H1 (cell line): ENCODE data around the gene ACP4. TPM values are rescaled to one million over a fixed set of nuclear protein-coding genes. Genes with fewer than 3 reads are reported as not detected.

Experiments used
- CTCF ChIA-PET: fragments of 300-600 bp; sonication (Branson Sonifier 250); formaldehyde crosslinking; loops from one replicate; lab custom pipeline; 2021; ENCODE audit not compliant: partially characterized antibody; lab: Charles Lee
- POLR2A ChIA-PET: fragments of 300-600 bp; sonication (Branson Sonifier 250); formaldehyde crosslinking; loops from one replicate; lab custom pipeline; 2021; ENCODE audit warnings: inconsistent platforms; ENCODE audit not compliant: partially characterized antibody; lab: Charles Lee
- DNase-seq, 2 experiments: peaks; one replicate each; pipeline versions ENCODE4 v3.0.0 to v3.0.0-alpha.2; 2010 to 2022; ENCODE audit warnings: low spot score in 2 of 2, low read depth in 1 of 2, mixed read lengths in 1 of 2
- FAIRE-seq: peaks from 2 replicates; lab custom pipeline; 2011; peaks lifted over from hg19 to GRCh38; lab: Jason Lieb, UNC
- H2AFZ ChIP-seq: 2 replicates; pipeline ENCODE4 v1.8.1; 2012; ENCODE audit warnings: low read length, inconsistent platforms
- H2AK5ac ChIP-seq: 2 replicates; pipeline ENCODE4 v1.6.1; 2013; ENCODE audit warnings: low read depth, low read length
- H2BK120ac ChIP-seq: replicated peaks from 2 replicates; pipeline ENCODE3; 2013; ENCODE audit warnings: low read depth, low read length, inconsistent platforms
- H2BK12ac ChIP-seq: 2 replicates; pipeline ENCODE4 v1.6.1; 2013; ENCODE audit warnings: low read depth, low read length
- H2BK15ac ChIP-seq: 2 replicates; pipeline ENCODE4 v1.6.1; 2013; ENCODE audit warnings: low read length
- H2BK20ac ChIP-seq: 2 replicates; pipeline ENCODE4 v1.6.1; 2013; ENCODE audit warnings: low read length
- H2BK5ac ChIP-seq: 2 replicates; pipeline ENCODE4 v1.6.1; 2013; ENCODE audit warnings: low read depth, low read length
- H3K14ac ChIP-seq: 2 replicates; pipeline ENCODE4 v1.6.1; 2013; ENCODE audit warnings: inconsistent platforms; ENCODE audit not compliant: insufficient read length
- H3K18ac ChIP-seq: 2 replicates; pipeline ENCODE4 v1.6.1; 2013; ENCODE audit warnings: low read length; ENCODE audit errors: extremely low read depth
- H3K23ac ChIP-seq: 2 replicates; pipeline ENCODE4 v1.6.1; 2013; ENCODE audit warnings: inconsistent platforms; ENCODE audit not compliant: insufficient read length
- H3K23me2 ChIP-seq: 2 replicates; pipeline ENCODE4 v1.6.1; 2013; ENCODE audit warnings: low read depth, low read length
- H3K27ac ChIP-seq: 2 replicates; pipeline ENCODE4 v1.6.1; 2011; ENCODE audit warnings: low read depth, low read length, inconsistent platforms
- H3K27me3 ChIP-seq, 4 experiments: replicated peaks in 1 of 4; 1 replicate in 1 of 4; 2 replicates in 3 of 4; pipeline versions ENCODE4 v1.6.1 to v1.8.1; 2011 to 2013; ENCODE audit warnings: low read length in 3 of 4, mild to moderate bottlenecking in 3 of 4, inconsistent platforms in 2 of 4, mixed read lengths in 2 of 4, moderate library complexity in 1 of 4; ENCODE audit not compliant: control insufficient read depth in 3 of 4, insufficient read depth in 3 of 4; ENCODE audit errors: extremely low read depth in 1 of 4
- H3K36me3 ChIP-seq, 4 experiments: 2 replicates each; pipeline versions ENCODE4 v1.6.1 to v1.8.1; 2011 to 2013; ENCODE audit warnings: mild to moderate bottlenecking in 4 of 4, low read length in 3 of 4, moderate library complexity in 2 of 4, control low read depth in 1 of 4, inconsistent platforms in 1 of 4; ENCODE audit not compliant: insufficient read depth in 4 of 4, control insufficient read depth in 2 of 4
- H3K4ac ChIP-seq: replicated peaks from 2 replicates; pipeline ENCODE3; 2013; ENCODE audit warnings: low read length, low read depth, mixed read lengths, inconsistent platforms; ENCODE audit not compliant: insufficient read length
- H3K4me1 ChIP-seq, 4 experiments: replicated peaks in 1 of 4; 1 replicate in 1 of 4; 2 replicates in 3 of 4; pipeline versions ENCODE4 v1.6.1 to v1.8.1; 2011 to 2013; ENCODE audit warnings: low read length in 3 of 4, inconsistent platforms in 2 of 4, mixed read lengths in 1 of 4; ENCODE audit not compliant: insufficient read depth in 4 of 4, control insufficient read depth in 3 of 4
- H3K4me2 ChIP-seq, 2 experiments: 2 replicates each; pipeline versions ENCODE4 v1.6.1 to v1.8.1; 2011 to 2013; ENCODE audit warnings: low read depth in 2 of 2, low read length in 2 of 2, control low read depth in 1 of 2, inconsistent platforms in 1 of 2, mild to moderate bottlenecking in 1 of 2; ENCODE audit not compliant: insufficient read depth in 1 of 2
- H3K4me3 ChIP-seq, 4 experiments: fragments of 200-600, 300-600 bp in 1 of 4; sonication (generic), shearing (Covaris generic), sonication (Bioruptor Twin) in 1 of 4; 2 replicates each; pipeline versions ENCODE4 v1.5.1 to v1.8.1; 2011 to 2016; ENCODE audit warnings: low read length in 4 of 4, low read depth in 3 of 4, control low read depth in 2 of 4, inconsistent platforms in 2 of 4, mild to moderate bottlenecking in 2 of 4, mixed read lengths in 1 of 4, moderate library complexity in 1 of 4; ENCODE audit not compliant: insufficient read depth in 2 of 4; ENCODE audit errors: extremely low read depth in 1 of 4
- H3K56ac ChIP-seq: replicated peaks from 2 replicates; pipeline ENCODE3; 2013; ENCODE audit warnings: low read depth, mild to moderate bottlenecking, mixed read lengths, low read length, inconsistent platforms; ENCODE audit not compliant: insufficient read length
- H3K79me1 ChIP-seq: 2 replicates; pipeline ENCODE4 v1.6.1; 2013; ENCODE audit warnings: low read depth, low read length, control low read depth
- H3K79me2 ChIP-seq, 2 experiments: 2 replicates each; pipeline versions ENCODE4 v1.6.1 to v1.8.1; 2012 to 2013; ENCODE audit warnings: low read length in 2 of 2, mild to moderate bottlenecking in 2 of 2, inconsistent platforms in 1 of 2; ENCODE audit not compliant: insufficient read depth in 2 of 2, control insufficient read depth in 1 of 2
- H3K9ac ChIP-seq, 4 experiments: replicated peaks in 1 of 4; 1 replicate in 1 of 4; 2 replicates in 3 of 4; pipeline versions ENCODE4 v1.6.1 to v1.8.1; 2011 to 2013; ENCODE audit warnings: low read depth in 3 of 4, low read length in 3 of 4, control low read depth in 2 of 4, mild to moderate bottlenecking in 2 of 4, moderate library complexity in 2 of 4, inconsistent platforms in 1 of 4; ENCODE audit errors: extremely low read depth in 1 of 4
- H3K9me3 ChIP-seq, 2 experiments: 2 replicates each; pipeline versions ENCODE4 v1.6.1 to v1.8.1; 2012 to 2013; ENCODE audit warnings: mild to moderate bottlenecking in 2 of 2, moderate library complexity in 2 of 2, control low read depth in 1 of 2, inconsistent platforms in 1 of 2, low read depth in 1 of 2, low read length in 1 of 2, mixed read lengths in 1 of 2; ENCODE audit not compliant: insufficient read depth in 2 of 2
- H4K20me1 ChIP-seq, 2 experiments: replicated peaks in 1 of 2; 2 replicates each; pipeline versions ENCODE3 to v1.8.1; 2011 to 2013; ENCODE audit warnings: inconsistent platforms in 2 of 2, low read length in 2 of 2, mild to moderate bottlenecking in 1 of 2; ENCODE audit not compliant: insufficient read depth in 2 of 2, control insufficient read depth in 1 of 2
- H4K5ac ChIP-seq: 2 replicates; pipeline ENCODE4 v1.6.1; 2013; ENCODE audit warnings: low read length, low read depth, mixed read lengths, inconsistent platforms; ENCODE audit not compliant: insufficient read length
- H4K8ac ChIP-seq: 2 replicates; pipeline ENCODE4 v1.8.0; 2013; ENCODE audit warnings: mild to moderate bottlenecking, moderate library complexity, low read length, inconsistent platforms; ENCODE audit not compliant: insufficient read depth; ENCODE audit errors: extremely low read depth
- H4K91ac ChIP-seq: replicated peaks from 2 replicates; pipeline ENCODE3; 2013; ENCODE audit warnings: low read length, mixed read lengths, inconsistent platforms; ENCODE audit not compliant: insufficient read length
- CEBPB ChIP-seq: IDR thresholded peaks from 2 replicates; pipeline ENCODE4 v1.6.1; 2012; ENCODE audit warnings: low read depth, low read length
- CREB1 ChIP-seq: IDR thresholded peaks from 2 replicates; pipeline ENCODE4 v1.6.1; 2012; ENCODE audit warnings: inconsistent platforms
- EZH2 ChIP-seq: fragments of 200-600 bp; sonication (generic); IDR thresholded peaks from 2 replicates; pipeline ENCODE4 v1.7.1; 2012; ENCODE audit warnings: low read depth, mild to moderate bottlenecking, moderate library complexity, low read length, inconsistent platforms; ENCODE audit not compliant: severe bottlenecking
- JUN ChIP-seq: IDR thresholded peaks from 2 replicates; pipeline ENCODE4 v1.6.1; 2011; ENCODE audit warnings: low read depth, mild to moderate bottlenecking, improper control_type of control experiment, low read length
- KDM5A ChIP-seq: fragments of 200-600 bp; IDR thresholded peaks from 2 replicates; pipeline ENCODE4 v1.7.1; 2012; ENCODE audit warnings: mild to moderate bottlenecking, low read length, inconsistent platforms, mixed read lengths
- SAP30 ChIP-seq: fragments of 300-600 bp; sonication (generic); IDR thresholded peaks from 2 replicates; pipeline ENCODE4 v1.7.1; 2012; ENCODE audit warnings: low read length, moderate library complexity, mild to moderate bottlenecking, inconsistent platforms; ENCODE audit not compliant: insufficient read depth, insufficient replicate concordance
- SP1 ChIP-seq: IDR thresholded peaks from 2 replicates; pipeline ENCODE4 v1.6.1; 2011; ENCODE audit warnings: low read depth, low read length
- SP2 ChIP-seq: IDR thresholded peaks from 2 replicates; pipeline ENCODE4 v1.6.1; 2012; ENCODE audit warnings: mild to moderate bottlenecking, low read length, inconsistent platforms
- SP4 ChIP-seq: IDR thresholded peaks from 2 replicates; pipeline ENCODE4 v1.6.1; 2012; ENCODE audit warnings: low read length, inconsistent platforms
- TAF7 ChIP-seq: optimal IDR thresholded peaks from 2 replicates; pipeline ENCODE3; 2011; ENCODE audit warnings: low read depth, mild to moderate bottlenecking, inconsistent platforms, low read length, moderate library complexity, borderline replicate concordance
- TCF12 ChIP-seq: IDR thresholded peaks from 2 replicates; pipeline ENCODE4 v1.6.1; 2011; ENCODE audit warnings: low read depth, mild to moderate bottlenecking, low read length
- WGBS, 2 experiments: shearing (Covaris generic) in 1 of 2; methylation state at CpG; one replicate each; pipeline versions ENCODE4 v1.1.6 to v1.1.7; 2013 to 2015; ENCODE audit warnings: low lambda C conversion rate in 2 of 2, mixed read lengths in 2 of 2, inconsistent platforms in 1 of 2, low coverage in 1 of 2, missing lambda C conversion rate in 1 of 2; ENCODE audit not compliant: insufficient replicate concordance in 2 of 2, insufficient coverage in 1 of 2, insufficient read length in 1 of 2; ENCODE audit errors: extremely low coverage in 1 of 2, missing lambda C conversion rate in 1 of 2; 5-methylcytosine and 5-hydroxymethylcytosine counted together
- polyA plus RNA-seq, 7 experiments: library from polyadenylated mRNA; depleted of rRNA in 3 of 7; stranded (reverse) in 5 of 7; unstranded in 2 of 7; fragments of >200 nt in 5 of 7; fragments of 200-250 nt in 2 of 7; gene quantifications; 1 replicate in 5 of 7; 2 replicates in 1 of 7; 4 replicates in 1 of 7; pipeline versions ENCODE4 v1.2.1 to v1.2.3, GENCODE V29; 2011 to 2013; ENCODE audit warnings: missing spikeins in 2 of 7, mixed read lengths in 2 of 7
- total RNA-seq: library from RNA; stranded (reverse); fragmentation: NEBNext Ultra II Directional; extraction: Animal tissue kit (Norgen Biotek cat#: 25700); gene quantifications from 2 replicates; pipeline ENCODE4 v1.2.1, GENCODE V29; 2021
- TF ChIP-seq, protein P1 (sequence below), 3 experiments: IDR thresholded peaks; 1 replicate in 2 of 3; 2 replicates in 1 of 3; pipeline versions ENCODE4 v1.5.1 to v1.6.1; 2011; ENCODE audit warnings: low read length in 3 of 3, mild to moderate bottlenecking in 3 of 3, inconsistent platforms in 2 of 3, low read depth in 1 of 3, moderate library complexity in 1 of 3; ENCODE audit not compliant: insufficient read depth in 1 of 3; ENCODE audit errors: control extremely low read depth in 1 of 3

ACP4 gene
- total and polyA plus RNA-seq, 2 of the 8 experiments (the other 6 are each of a cell fraction or from before 2014, with no cell fraction given), result not detected

GRCh38 chr19:50797429-50797780, 7.2 kb downstream of the ACP4 start:
- POLR2A ChIA-PET, result interaction anchor here (0.6 to 15.0 kb wide), 17 partner anchors 10 to 446 kb away, joined by 3 to 275 read pairs (median 12); partner anchors contain the start of genes CLEC11A, KLK1, KLK15 and KLK3
- Histone ChIP-seq H4K20me1 (peaks cover 47 to 50% of the 10 kb centered on the region in 2 experiments), H3K36me3 (peaks cover 28 to 60% (median 48%) of the 10 kb centered on the region in 4 experiments; a peak in 7 of 8 replicates)
- TF ChIP-seq KDM5A (no peak), SAP30 (no peak), JUN (no peak), CEBPB (no peak), TCF12 (no peak), TAF7 (no peak), SP2 (no peak), SP1 (no peak), EZH2 (no peak), CREB1 (no peak), SP4 (no peak)
- TF ChIP-seq, protein P1, sequence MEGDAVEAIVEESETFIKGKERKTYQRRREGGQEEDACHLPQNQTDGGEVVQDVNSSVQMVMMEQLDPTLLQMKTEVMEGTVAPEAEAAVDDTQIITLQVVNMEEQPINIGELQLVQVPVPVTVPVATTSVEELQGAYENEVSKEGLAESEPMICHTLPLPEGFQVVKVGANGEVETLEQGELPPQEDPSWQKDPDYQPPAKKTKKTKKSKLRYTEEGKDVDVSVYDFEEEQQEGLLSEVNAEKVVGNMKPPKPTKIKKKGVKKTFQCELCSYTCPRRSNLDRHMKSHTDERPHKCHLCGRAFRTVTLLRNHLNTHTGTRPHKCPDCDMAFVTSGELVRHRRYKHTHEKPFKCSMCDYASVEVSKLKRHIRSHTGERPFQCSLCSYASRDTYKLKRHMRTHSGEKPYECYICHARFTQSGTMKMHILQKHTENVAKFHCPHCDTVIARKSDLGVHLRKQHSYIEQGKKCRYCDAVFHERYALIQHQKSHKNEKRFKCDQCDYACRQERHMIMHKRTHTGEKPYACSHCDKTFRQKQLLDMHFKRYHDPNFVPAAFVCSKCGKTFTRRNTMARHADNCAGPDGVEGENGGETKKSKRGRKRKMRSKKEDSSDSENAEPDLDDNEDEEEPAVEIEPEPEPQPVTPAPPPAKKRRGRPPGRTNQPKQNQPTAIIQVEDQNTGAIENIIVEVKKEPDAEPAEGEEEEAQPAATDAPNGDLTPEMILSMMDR (IDR thresholded peaks at IDR 0.05; ENCODE audit: control extremely low read depth in 1 of 3, insufficient read depth in 1 of 3, low read depth in 1 of 3, low read length in 3 of 3), result no peak

More at GRCh38 chr19:50797429-50797780, 7.2 kb downstream of the ACP4 start:
- Histone ChIP-seq H3K4me1 (peaks cover 0 to 17% (median 9%) of the 10 kb centered on the region in 4 experiments; a peak in 5 of 7 replicates), H3K23ac (no peak overlapping the region), H2BK20ac (no peak overlapping the region), H4K91ac (no peak overlapping the region), H2BK12ac (no peak overlapping the region), H2BK15ac (no peak overlapping the region), H2AFZ (no peak overlapping the region), H2AK5ac (no peak overlapping the region), H3K4me3 (no peak overlapping the region), H4K5ac (no peak overlapping the region), H3K14ac (no peak overlapping the region), H3K9ac (no peak overlapping the region), H3K23me2 (no peaks in the 10 kb centered on the region), H3K79me1 (peaks cover 10% of the 10 kb centered on the region), H3K27ac (no peak overlapping the region), H3K79me2 (peaks cover 5 to 25% of the 10 kb centered on the region in 2 experiments), H2BK5ac (no peak overlapping the region), H3K18ac (no peak overlapping the region), H3K4ac (no peak overlapping the region), H4K8ac (no peak overlapping the region; the same call in 1 of the 2 replicates), H3K4me2 (no peak overlapping the region), H3K9me3 (no peaks in the 10 kb centered on the region), H2BK120ac (no peak overlapping the region), H3K56ac (no peak overlapping the region), H3K27me3 (no peaks in the 10 kb centered on the region)
- CTCF ChIA-PET, result interaction anchor here (0.7 to 1.5 kb wide), 7 partner anchors 16 to 125 kb away, joined by 3 to 6 read pairs (median 3); no protein-coding TSS in a partner anchor
- 76% methylated on average over 7 of the region's 7 CpGs; no CpG with 5 or more reads in 1 of the 2 experiments for WGBS, 2 experiments
- DNase-seq, result no peak
- FAIRE-seq, result no peak
